Head of caudate nucleus (tissue), 42 donors: ENCODE measurements around the gene PLXND1.

Source experiments
- DNase-seq, 42 donors: peaks; one replicate each; pipeline versions ENCODE4 v3.0.0 to v3.0.0-alpha.2; 2020 to 2021; ENCODE audit warnings: mixed read lengths in 7 of 42
- intact Hi-C: fragments of 100-400 bp; cut with DNase I; formaldehyde crosslinking; loops from one replicate; pipeline ENCODE4 v1.15.0; 2022

Gene PLXND1

GRCh38 chr3:129629011-129629410 is 22.5 kb upstream of the PLXND1 start:
- intact Hi-C loops = loop anchor here (10.0 kb wide), 1 partner anchor 134 kb away; no protein-coding TSS in a partner anchor
- no peak for DNase-seq

- intact Hi-C loops = loop anchor here (10.0 kb wide), 1 partner anchor 133 kb away; no protein-coding TSS in a partner anchor
- DNase-seq = no peak
Measured at GRCh38 chr3:129628169-129628522, 21.7 kb upstream of the PLXND1 start.

GRCh38 chr3:129627350-129628168 is 21.1 kb upstream of the PLXND1 start:
- intact Hi-C loops = loop anchor here (10.0 kb wide), 1 partner anchor 133 kb away; no protein-coding TSS in a partner anchor
- DNase-seq = peak; percentile 65 to 89 (median 78)

GRCh38 chr3:129626744-129627349 is 20.4 kb upstream of the PLXND1 start:
- DNase-seq = peak; percentile 65 to 92 (median 84)
- intact Hi-C loops = loop anchor here (10.0 kb wide), 1 partner anchor 132 kb away; no protein-coding TSS in a partner anchor

GRCh38 chr3:129625072-129625874 is 18.8 kb upstream of the PLXND1 start:
- no peak for DNase-seq
- intact Hi-C loops = loop anchor here (10.0 kb wide), 1 partner anchor 130 kb away; no protein-coding TSS in a partner anchor

GRCh38 chr3:129624347-129625071 is 18.0 kb upstream of the PLXND1 start:
- DNase-seq = peak in 1 of 42 donors; percentile 36
- intact Hi-C loops = loop anchor here (10.0 kb wide), 1 partner anchor 130 kb away; no protein-coding TSS in a partner anchor

- DNase-seq = peak in 1 of 42 donors; percentile 1
- intact Hi-C loops = loop anchor here (10.0 kb wide), 1 partner anchor 129 kb away; no protein-coding TSS in a partner anchor
Measured at GRCh38 chr3:129623447-129624118, 17.1 kb upstream of the PLXND1 start.

- intact Hi-C loops = loop anchor here (10.0 kb wide), 1 partner anchor 128 kb away; no protein-coding TSS in a partner anchor
- DNase-seq = peak in 1 of 42 donors; percentile 2
Measured at GRCh38 chr3:129622933-129623332, 16.5 kb upstream of the PLXND1 start.

- DNase-seq = peak in 1 of 42 donors; percentile 0
- intact Hi-C loops = loop anchor here (10.0 kb wide), 1 partner anchor 128 kb away; no protein-coding TSS in a partner anchor
Measured at GRCh38 chr3:129622226-129622874, 15.9 kb upstream of the PLXND1 start.

GRCh38 chr3:129621626-129622225 is 15.2 kb upstream of the PLXND1 start:
- intact Hi-C loops = loop anchor here (10.0 kb wide), 1 partner anchor 127 kb away; no protein-coding TSS in a partner anchor
- DNase-seq = no peak

- no peak for DNase-seq
- intact Hi-C loops = loop anchor here (10.0 kb wide), 1 partner anchor 126 kb away; no protein-coding TSS in a partner anchor
Measured at GRCh38 chr3:129620828-129621559, 14.5 kb upstream of the PLXND1 start.

- intact Hi-C loops = loop anchor here (10.0 kb wide), 1 partner anchor 125 kb away; no protein-coding TSS in a partner anchor
- no peak for DNase-seq
Measured at GRCh38 chr3:129619726-129620162, 13.3 kb upstream of the PLXND1 start.

- intact Hi-C loops = no loop called here
Measured at GRCh38 chr3:129618901-129619671, 12.6 kb upstream of the PLXND1 start.

GRCh38 chr3:129618186-129618820 is 11.8 kb upstream of the PLXND1 start:
- no peak for DNase-seq
- intact Hi-C loops = no loop called here

More at GRCh38 chr3:129618901-129619671, 12.6 kb upstream of the PLXND1 start:
- DNase-seq = no peak
